ENCODE results near the gene EYS. TPM values are rescaled to one million over a fixed set of nuclear protein-coding genes. Genes with fewer than 3 reads are reported as not detected.

Gene EYS
- total RNA-seq, 2 donors from 2014 or later = not detected

DNA sequence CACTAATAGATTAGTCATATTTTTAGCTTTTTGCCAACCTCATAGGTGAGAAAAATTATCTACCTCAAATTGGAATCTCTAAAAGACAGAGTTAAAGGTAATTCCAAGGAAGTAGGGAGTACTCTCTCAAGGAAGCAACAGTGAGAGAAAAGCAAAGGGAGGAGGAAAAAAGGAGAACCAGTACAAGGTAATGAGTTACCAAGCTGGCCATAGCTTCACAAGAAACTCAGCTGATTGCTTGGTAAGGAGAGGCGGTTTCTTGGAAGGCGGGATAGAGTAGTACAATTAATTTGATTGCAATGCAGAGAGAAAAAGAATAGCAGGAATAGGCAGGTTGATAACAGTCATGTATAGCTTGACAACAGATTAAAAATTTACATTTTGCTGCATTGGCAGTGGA, 1933.8 kb downstream of the EYS start:
- TF ChIP-seq, protein P1, sequence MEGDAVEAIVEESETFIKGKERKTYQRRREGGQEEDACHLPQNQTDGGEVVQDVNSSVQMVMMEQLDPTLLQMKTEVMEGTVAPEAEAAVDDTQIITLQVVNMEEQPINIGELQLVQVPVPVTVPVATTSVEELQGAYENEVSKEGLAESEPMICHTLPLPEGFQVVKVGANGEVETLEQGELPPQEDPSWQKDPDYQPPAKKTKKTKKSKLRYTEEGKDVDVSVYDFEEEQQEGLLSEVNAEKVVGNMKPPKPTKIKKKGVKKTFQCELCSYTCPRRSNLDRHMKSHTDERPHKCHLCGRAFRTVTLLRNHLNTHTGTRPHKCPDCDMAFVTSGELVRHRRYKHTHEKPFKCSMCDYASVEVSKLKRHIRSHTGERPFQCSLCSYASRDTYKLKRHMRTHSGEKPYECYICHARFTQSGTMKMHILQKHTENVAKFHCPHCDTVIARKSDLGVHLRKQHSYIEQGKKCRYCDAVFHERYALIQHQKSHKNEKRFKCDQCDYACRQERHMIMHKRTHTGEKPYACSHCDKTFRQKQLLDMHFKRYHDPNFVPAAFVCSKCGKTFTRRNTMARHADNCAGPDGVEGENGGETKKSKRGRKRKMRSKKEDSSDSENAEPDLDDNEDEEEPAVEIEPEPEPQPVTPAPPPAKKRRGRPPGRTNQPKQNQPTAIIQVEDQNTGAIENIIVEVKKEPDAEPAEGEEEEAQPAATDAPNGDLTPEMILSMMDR (IDR thresholded peaks at IDR 0.05) = no peak
- H3K36me3 ChIP-seq = no peaks in the 10 kb centered on the region
- no peak overlapping the region for H3K4me3 ChIP-seq
- H3K27me3 ChIP-seq (replicated peaks; ENCODE audit: insufficient read depth) = no peaks in the 10 kb centered on the region
- no peaks in the 10 kb centered on the region for H3K4me1 ChIP-seq (ENCODE audit: control insufficient read depth in 1 of 2, low read depth in 2 of 2)
- DNase-seq (ENCODE audit: low spot score) (no peak), ATAC-seq (ENCODE audit: insufficient number of reproducible peaks, low FRiP score, low read depth) (no peak)
- peaks cover under 1% of the 10 kb centered on the region for H3K9me3 ChIP-seq
- no peak overlapping the region for H3K27ac ChIP-seq

DNA sequence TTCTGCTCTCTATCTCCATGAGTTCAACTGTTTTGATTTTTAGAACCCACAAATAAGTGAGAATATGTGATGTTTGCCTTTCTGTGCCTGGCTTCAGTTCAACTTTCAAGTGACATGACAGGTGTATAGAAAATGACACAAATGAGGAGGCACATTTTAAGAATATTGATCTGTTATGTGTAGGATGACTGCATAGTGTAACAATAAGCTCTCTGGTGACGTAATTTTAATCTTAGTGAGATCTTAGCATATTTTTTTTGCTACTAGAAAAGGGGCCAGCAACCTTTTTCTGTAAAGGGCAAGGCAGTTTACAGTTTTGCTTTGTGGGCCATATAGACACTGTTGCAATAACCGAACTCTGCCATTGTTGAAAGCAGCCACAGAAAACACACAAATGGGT, 1941.2 kb downstream of the EYS start:
- ATAC-seq (ENCODE audit: insufficient number of reproducible peaks, low FRiP score, low read depth) (no peak), DNase-seq (ENCODE audit: low spot score) (no peak)
- Histone ChIP-seq H3K9me3 (peaks cover 7% of the 10 kb centered on the region), H3K4me1 (ENCODE audit: control insufficient read depth in 1 of 2, low read depth in 2 of 2) (no peaks in the 10 kb centered on the region), H3K4me3 (no peak overlapping the region), H3K27me3 (replicated peaks; ENCODE audit: insufficient read depth) (no peaks in the 10 kb centered on the region), H3K27ac (no peak overlapping the region), H3K36me3 (no peaks in the 10 kb centered on the region)
- TF ChIP-seq, protein P1 (IDR thresholded peaks at IDR 0.05) = no peak

DNA sequence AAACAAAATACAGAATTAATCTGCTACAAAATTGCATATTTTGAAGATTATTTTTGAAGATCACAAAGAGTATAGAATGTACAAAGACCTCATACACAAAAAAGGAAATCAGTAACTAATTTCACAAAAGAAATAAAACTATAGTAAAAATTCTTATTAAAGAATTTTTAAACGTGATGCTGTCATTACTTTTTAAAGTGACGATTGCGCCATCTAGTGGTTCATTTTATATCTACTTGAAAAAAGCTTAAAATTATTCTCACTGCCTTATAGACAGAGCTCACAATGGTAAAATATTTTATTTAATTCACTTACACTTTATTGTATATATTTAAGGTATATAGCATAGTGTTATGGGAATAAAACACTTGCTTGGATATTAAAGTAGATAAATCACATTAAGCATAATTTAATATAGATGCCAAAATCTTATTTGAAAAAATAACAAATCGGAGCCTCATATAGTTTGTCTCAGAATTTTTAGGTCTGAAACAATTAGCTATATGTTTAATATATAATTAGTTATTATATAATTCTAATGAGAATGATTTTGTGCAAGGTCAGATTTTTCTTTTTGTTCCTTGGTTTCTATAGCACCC, 1942.6 kb downstream of the EYS start:
- Histone ChIP-seq H3K9me3 (peaks cover 7% of the 10 kb centered on the region), H3K27me3 (replicated peaks; ENCODE audit: insufficient read depth) (no peaks in the 10 kb centered on the region), H3K4me3 (no peak overlapping the region), H3K27ac (no peak overlapping the region), H3K4me1 (ENCODE audit: control insufficient read depth in 1 of 2, low read depth in 2 of 2) (no peaks in the 10 kb centered on the region), H3K36me3 (no peaks in the 10 kb centered on the region)
- ATAC-seq (ENCODE audit: insufficient number of reproducible peaks, low FRiP score, low read depth) = no peak
- TF ChIP-seq, protein P1 (IDR thresholded peaks at IDR 0.05) = peak; percentile 72
- DNase-seq (ENCODE audit: low spot score) = no peak

DNA sequence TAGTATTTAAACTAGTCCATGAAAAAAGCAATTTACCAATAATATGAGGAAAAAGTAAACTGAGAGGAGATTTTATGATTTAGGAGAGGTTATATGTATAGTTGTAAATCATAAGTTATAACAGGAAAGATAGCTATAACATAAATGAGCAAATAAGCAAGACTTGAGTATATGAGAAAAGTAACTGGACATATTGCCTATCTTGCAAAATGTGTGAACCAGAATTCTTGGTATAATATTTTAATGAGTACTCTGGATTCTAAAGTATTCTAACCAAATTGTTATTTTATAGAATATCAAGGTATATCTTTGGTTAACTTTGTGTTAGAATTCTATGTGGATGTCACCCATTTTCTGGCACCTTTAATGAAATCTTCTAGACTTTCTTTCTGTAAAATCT, 1946.8 kb downstream of the EYS start:
- Histone ChIP-seq H3K36me3 (no peaks in the 10 kb centered on the region), H3K4me1 (ENCODE audit: control insufficient read depth in 1 of 2, low read depth in 2 of 2) (no peaks in the 10 kb centered on the region), H3K27me3 (replicated peaks; ENCODE audit: insufficient read depth) (no peaks in the 10 kb centered on the region), H3K27ac (no peak overlapping the region), H3K4me3 (no peak overlapping the region), H3K9me3 (peaks cover 3% of the 10 kb centered on the region)
- ATAC-seq (ENCODE audit: insufficient number of reproducible peaks, low FRiP score, low read depth) = no peak
- DNase-seq (ENCODE audit: low spot score) = no peak
- TF ChIP-seq, protein P1 (IDR thresholded peaks at IDR 0.05) = no peak

DNA sequence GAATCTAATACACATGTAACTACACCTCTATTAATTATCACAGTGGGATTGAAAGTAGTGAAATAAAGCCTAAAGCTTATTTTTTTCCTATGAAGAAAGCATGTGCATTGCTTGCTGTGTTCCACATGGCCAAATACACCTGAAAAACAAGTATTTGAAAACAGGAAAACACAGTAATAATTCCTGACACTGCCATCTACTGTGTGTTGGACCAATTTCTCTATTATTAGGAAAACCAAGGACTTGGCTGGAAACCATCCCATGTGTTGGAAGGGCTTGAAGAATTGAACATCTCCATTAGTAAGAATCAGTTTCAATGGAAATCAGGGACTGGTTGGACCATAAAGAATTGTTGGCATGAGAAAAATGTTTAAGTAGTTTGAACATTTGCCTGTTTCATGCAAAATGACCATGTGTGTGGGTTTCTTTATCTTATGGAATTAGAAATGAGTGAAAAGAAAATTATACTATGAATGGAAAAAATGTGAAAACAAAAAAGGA, 1947.4 kb downstream of the EYS start:
- no peaks in the 10 kb centered on the region for H3K27me3 ChIP-seq (replicated peaks; ENCODE audit: insufficient read depth)
- no peak overlapping the region for H3K4me3 ChIP-seq
- H3K27ac ChIP-seq = no peak overlapping the region
- no peaks in the 10 kb centered on the region for H3K36me3 ChIP-seq
- TF ChIP-seq, protein P1 (IDR thresholded peaks at IDR 0.05) = no peak
- ATAC-seq (ENCODE audit: insufficient number of reproducible peaks, low FRiP score, low read depth) (no peak), DNase-seq (ENCODE audit: low spot score) (no peak)
- no peaks in the 10 kb centered on the region for H3K4me1 ChIP-seq (ENCODE audit: control insufficient read depth in 1 of 2, low read depth in 2 of 2)
- H3K9me3 ChIP-seq = peaks cover 3% of the 10 kb centered on the region

Data from thoracic aorta (tissue), 2 donors.